ENCODE data around the gene SAFB2.

Gene SAFB2

DNA sequence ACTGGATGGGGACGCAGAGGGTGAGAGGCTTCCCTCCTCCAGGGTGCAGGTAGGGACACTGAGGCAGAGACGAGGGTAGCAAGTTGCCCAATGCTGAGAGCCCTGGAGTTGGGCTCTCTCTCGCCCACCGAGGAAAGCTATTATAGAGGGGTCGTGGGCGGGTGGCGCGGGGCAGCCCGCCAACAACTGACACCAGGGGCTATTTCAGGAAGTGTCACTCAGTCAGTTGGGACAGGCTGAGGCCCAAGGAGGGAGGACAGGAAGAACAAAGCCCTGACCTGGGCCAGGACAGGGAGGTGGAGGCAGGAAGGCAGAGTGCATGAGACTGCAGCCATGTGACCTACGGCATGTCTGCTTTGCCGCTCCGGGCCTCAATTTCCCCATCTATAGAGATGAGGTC is 84.7 kb downstream of the SAFB2 start:
- DNase-seq = no peak
